GM18951 (cell line): ENCODE results near the gene MAN1A1.
A peak's percentile ranks its signal among the peaks of the same experiment; 100 is the strongest.

Source experiments
- POLR2A ChIP-seq: IDR thresholded peaks from 4 replicates; pipeline ENCODE4 v1.6.1; 2011; ENCODE audit warnings: mild to moderate bottlenecking; ENCODE audit not compliant: insufficient read length, insufficient read depth; ENCODE audit errors: extremely low read depth
- in situ Hi-C: fragments of 300-500 bp; cut with MboI; formaldehyde crosslinking; loops from one replicate; pipeline ENCODE4 v1.12.0; 2022; ENCODE audit warnings: low sequenced_read_pairs, mixed read lengths, inconsistent platforms; ENCODE audit not compliant: unreplicated experiment

MAN1A1 gene

DNA sequence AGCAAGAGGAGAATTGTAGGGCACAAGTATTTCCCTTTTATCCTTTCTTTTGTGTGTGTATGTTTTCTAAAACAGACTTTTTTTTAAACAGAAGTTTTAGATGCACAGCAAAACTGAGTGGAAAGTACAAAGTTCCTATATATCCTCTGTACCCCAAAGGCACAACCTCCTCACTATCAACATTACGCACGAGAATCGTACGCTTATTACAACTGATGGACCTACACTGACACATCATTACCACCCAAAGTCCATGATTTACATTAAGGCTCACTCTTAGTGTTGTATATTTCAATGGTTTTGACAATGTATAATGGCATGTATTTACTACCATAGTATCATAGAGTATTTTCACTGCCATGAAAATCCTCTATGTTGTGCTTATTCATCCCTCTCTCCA lies 32.6 kb downstream of the MAN1A1 start:
- in situ Hi-C loops = no loop called here

GRCh38 chr6:119314885-119315272 lies 34.7 kb downstream of the MAN1A1 start:
- no peak for TF ChIP-seq POLR2A

More for the DNA sequence above, 32.6 kb downstream of the MAN1A1 start:
- TF ChIP-seq POLR2A = no peak

GRCh38 chr6:119313937-119314884 lies 35.4 kb downstream of the MAN1A1 start:
- in situ Hi-C loops = no loop called here
- TF ChIP-seq POLR2A = peak; percentile 27

More at GRCh38 chr6:119314885-119315272, 34.7 kb downstream of the MAN1A1 start:
- in situ Hi-C loops = no loop called here

- in situ Hi-C loops = no loop called here
- TF ChIP-seq POLR2A = no peak
Measured at GRCh38 chr6:119312875-119313338, 36.7 kb downstream of the MAN1A1 start.

DNA sequence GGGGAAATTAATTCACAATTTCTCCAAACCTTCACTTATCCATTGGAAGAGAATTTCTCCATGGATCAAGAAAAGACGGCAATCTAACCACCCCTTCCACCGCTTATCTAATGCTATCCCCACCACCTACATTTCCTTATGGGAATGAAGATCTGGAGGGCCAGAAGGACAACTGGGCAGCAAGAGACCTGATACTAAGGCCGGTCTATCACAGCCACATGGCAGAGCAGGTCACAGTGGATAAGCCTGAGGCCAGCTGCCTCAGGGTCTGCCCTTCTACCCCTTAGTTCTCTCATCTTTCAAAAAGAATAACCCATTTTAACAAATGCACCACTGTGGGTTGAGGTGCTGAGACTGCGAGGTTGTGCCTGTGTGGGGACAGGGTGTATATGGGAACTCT lies 37.1 kb downstream of the MAN1A1 start:
- in situ Hi-C loops = no loop called here
- TF ChIP-seq POLR2A = no peak

DNA sequence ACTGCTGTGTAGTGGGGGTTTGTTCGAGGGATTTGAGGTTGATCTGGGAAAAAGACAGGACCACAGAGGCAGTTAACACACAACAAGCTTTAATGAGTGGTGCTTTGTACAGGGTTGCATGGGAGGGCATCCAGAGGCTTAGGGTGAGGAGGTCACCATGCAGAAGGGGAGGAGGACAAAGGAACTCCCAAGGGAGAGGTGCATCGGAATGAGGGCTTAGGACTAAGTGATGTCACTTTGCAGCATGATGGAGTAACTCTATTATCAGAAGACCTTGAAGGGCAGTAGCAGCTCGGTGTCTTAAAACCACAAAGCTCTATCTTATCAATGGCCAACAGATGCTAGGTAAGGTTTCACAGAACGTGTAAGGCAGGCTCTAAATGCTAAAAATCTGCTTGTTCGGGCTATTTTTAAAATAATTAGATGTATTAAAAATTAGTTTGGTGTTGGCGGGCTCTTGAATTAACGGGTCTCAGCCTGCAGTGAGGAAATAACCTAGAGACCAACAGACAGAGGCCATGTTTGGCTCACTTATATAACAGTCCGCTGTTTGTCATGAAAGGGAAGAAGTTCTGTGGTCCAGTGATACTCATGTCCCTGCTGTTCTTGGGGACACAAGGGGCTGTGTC lies 37.9 kb downstream of the MAN1A1 start:
- in situ Hi-C loops = no loop called here
- no peak for TF ChIP-seq POLR2A

DNA sequence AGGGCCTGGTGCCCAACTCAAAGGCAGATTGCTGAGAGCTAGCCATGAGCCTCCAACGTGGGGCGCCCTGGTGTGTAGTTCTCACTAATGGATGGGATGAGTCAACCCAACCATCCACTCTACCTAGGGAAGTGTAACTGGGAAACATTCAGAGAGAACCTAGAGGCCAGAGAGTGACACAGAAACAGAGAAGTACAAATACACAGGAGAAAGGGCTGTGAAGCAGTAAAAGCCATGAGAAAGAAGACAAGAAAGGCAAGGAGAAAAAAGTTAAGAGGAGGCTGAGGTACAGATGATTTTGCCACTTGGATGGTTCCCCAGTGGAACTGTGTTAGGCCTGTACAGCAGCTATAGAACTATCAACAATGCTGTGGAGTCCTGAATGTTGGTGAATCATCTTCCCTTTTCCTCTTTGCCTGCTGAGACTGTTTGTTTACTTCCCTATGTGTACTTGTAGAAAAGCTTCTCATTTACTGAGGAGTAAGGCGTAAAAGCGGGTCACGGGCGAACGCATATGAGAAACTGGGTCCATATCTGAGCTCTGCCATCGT lies 39.0 kb downstream of the MAN1A1 start:
- in situ Hi-C loops = no loop called here
- no peak for TF ChIP-seq POLR2A

DNA sequence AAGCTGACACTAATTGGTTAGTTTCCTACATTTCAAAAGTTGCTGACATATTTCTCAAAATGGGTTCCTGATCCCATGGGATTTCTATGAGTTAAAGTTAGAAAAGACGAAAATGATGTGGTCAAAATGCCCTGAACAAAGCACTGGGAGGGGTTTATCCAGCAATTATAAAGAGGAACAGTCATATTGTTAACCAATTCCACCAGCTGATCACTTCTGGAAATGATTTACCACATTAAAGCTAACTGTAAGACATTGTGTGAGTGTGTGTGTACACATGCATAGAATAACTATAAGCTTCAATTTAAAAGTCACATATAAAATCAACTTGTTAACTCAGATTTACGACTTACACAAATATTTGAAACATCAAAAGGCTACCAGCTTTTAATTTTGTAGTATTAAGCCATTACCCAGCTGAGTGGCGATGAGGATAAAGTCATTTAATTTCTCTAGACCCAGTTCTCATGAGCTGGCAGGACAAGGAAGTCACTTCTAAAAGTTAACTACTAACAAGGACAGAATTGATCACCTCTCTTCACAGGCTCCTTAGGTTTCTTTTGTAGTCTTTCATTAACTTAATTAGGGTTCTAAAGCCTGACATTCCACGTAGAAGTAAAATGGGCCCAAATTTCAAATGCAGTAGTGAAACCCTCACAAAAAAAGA lies 40.4 kb downstream of the MAN1A1 start:
- no peak for TF ChIP-seq POLR2A
- in situ Hi-C loops = no loop called here

DNA sequence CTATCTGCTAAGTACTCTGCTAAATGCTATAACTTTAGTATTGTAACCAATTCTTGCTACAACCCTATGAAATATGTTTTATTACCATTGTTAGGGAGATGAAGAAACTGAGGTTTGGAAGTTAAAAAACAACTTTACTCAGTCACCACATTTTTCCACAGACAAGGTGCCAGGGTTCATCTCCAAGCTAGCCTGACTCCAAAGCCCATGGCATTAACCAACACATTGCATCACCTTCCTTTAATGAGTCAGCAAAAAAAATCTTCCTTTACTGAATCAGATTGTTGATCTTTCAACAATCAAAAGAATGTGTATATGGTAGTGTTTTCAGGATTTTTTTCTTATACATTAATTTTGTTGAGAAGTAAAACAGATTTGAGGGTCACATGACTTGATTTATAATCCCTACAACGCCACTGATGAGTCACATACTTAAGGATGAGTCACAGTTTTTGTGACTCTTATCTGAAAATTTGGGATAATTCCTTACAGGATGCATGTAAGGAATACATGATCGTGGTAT lies 41.5 kb downstream of the MAN1A1 start:
- TF ChIP-seq POLR2A = no peak
- in situ Hi-C loops = no loop called here

GRCh38 chr6:119307056-119307455 lies 42.5 kb downstream of the MAN1A1 start:
- in situ Hi-C loops = no loop called here
- no peak for TF ChIP-seq POLR2A

GRCh38 chr6:119306396-119306968 lies 43.1 kb downstream of the MAN1A1 start:
- in situ Hi-C loops = no loop called here

GRCh38 chr6:119303164-119303887 lies 46.2 kb downstream of the MAN1A1 start:
- in situ Hi-C loops = no loop called here
- TF ChIP-seq POLR2A = no peak

More at GRCh38 chr6:119306396-119306968, 43.1 kb downstream of the MAN1A1 start:
- no peak for TF ChIP-seq POLR2A
